ENCODE measurements around the gene KLHL21.

- TF ChIP-seq TCF7L2 (IDR thresholded peaks at IDR 0.05; ENCODE audit: low read depth, low read length) (no peak), CTCF (IDR thresholded peaks at IDR 0.05) (no peak), POLR2AphosphoS5 (IDR thresholded peaks at IDR 0.05; ENCODE audit: low read depth, low read length) (no peak), REST (IDR thresholded peaks at IDR 0.05; ENCODE audit: insufficient read depth in 1 of 2, low read depth in 2 of 2, low read length in 1 of 2) (no peak), SIN3A (IDR thresholded peaks at IDR 0.05; ENCODE audit: borderline replicate concordance, insufficient read depth, low read depth, low read length) (no peak)
These were observed 55.4 kb downstream of the KLHL21 start for GRCh38 chr1:6547301-6547700.

Data from Panc1 (cell line).